KMS-11 (cell line): ENCODE data around the gene UBE2E2.

ENCODE experiments used
- H2AFZ ChIP-seq: fragments of 200-600 bp; sonication (generic); 2 replicates; pipeline ENCODE4 v1.6.1; 2016; ENCODE audit warnings: antibody characterized with exemption, mixed run types, low read depth
- H3K27ac ChIP-seq: fragments of 200-600 bp; sonication (generic); 2 replicates; pipeline ENCODE4 v1.6.1; 2016; ENCODE audit warnings: mild to moderate bottlenecking, mixed run types
- H3K27me3 ChIP-seq: fragments of 200-600 bp; sonication (generic); 2 replicates; pipeline ENCODE4 v1.6.1; 2017; ENCODE audit warnings: mild to moderate bottlenecking, low read depth, mixed run types, moderate library complexity; ENCODE audit not compliant: insufficient read depth
- H3K36me3 ChIP-seq: fragments of 200-600 bp; sonication (generic); 2 replicates; pipeline ENCODE4 v1.6.1; 2017; ENCODE audit warnings: mild to moderate bottlenecking, mixed run types; ENCODE audit not compliant: insufficient read depth
- H3K4me1 ChIP-seq: fragments of 200-600 bp; sonication (generic); 2 replicates; pipeline ENCODE4 v1.6.1; 2016; ENCODE audit warnings: mild to moderate bottlenecking, low read depth, mixed run types; ENCODE audit not compliant: poor library complexity, severe bottlenecking
- H3K4me2 ChIP-seq: fragments of 200-600 bp; sonication (generic); 2 replicates; pipeline ENCODE4 v1.7.0; 2016; ENCODE audit warnings: mild to moderate bottlenecking, mixed run types
- H3K4me3 ChIP-seq: fragments of 200-600 bp; sonication (generic); IDR thresholded peaks from 2 replicates; pipeline ENCODE4 v1.6.1; 2017; ENCODE audit warnings: low read depth, low read length, mixed read lengths; ENCODE audit not compliant: insufficient read depth
- H3K79me2 ChIP-seq: fragments of 200-600 bp; sonication (generic); 2 replicates; pipeline ENCODE4 v1.6.1; 2016; ENCODE audit warnings: low read depth, mixed run types; ENCODE audit not compliant: insufficient read depth
- H3K9ac ChIP-seq: fragments of 200-600 bp; sonication (generic); 2 replicates; pipeline ENCODE4 v1.6.1; 2016; ENCODE audit warnings: mild to moderate bottlenecking, mixed run types
- H4K20me1 ChIP-seq: fragments of 200-600 bp; sonication (generic); 2 replicates; pipeline ENCODE4 v1.6.1; 2016; ENCODE audit warnings: mild to moderate bottlenecking, mixed run types; ENCODE audit not compliant: insufficient read depth
- TF ChIP-seq, protein P1 (sequence below): fragments of 200-600 bp; sonication (generic); conservative IDR thresholded peaks from 2 replicates; pipeline ENCODE4 v1.6.1; 2017; ENCODE audit warnings: low read depth, mild to moderate bottlenecking, antibody characterized with exemption, low read length, moderate library complexity, mixed read lengths

UBE2E2 gene

DNA sequence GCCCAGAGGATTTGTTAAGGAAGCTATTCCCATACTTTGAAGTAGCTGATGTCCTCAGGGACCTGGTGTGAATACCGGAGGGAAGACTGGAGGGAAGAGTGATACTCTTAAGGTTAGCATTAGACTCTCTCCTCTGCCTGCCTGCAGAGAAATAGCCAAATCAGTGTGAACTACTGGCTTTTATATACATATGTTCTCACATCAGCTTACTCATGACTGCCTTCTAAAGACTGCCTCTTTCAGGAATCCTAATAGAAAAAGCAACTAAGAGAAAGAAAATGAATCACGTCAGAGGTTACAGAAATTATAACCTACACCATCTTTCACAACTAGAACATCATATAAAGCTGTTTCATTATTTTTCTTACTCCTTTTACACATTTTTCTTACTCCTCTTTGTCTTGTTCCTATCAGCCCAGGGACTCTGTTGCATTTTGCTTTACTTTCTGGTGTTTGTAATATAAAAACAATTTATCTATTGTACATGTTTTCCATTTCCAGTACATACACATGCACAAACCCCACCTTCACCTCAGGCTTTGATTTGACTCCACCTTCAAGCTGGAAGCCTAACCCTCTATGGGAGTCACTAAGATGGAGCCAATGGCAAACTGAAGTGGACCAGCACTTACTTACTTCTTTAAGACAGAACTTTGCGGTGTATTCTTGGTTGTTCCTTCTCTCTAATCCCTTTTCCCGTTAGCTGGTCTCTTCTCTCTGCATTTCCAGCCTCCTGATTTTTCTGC is 345.0 kb downstream of the UBE2E2 start:
- Histone ChIP-seq H2AFZ (no peak overlapping the region), H4K20me1 (no peaks in the 10 kb centered on the region), H3K36me3 (no peaks in the 10 kb centered on the region), H3K4me2 (no peak overlapping the region), H3K4me1 (peaks cover under 1% of the 10 kb centered on the region), H3K9ac (no peak overlapping the region), H3K27me3 (no peaks in the 10 kb centered on the region), H3K4me3 (no peak overlapping the region), H3K27ac (no peak overlapping the region), H3K79me2 (no peaks in the 10 kb centered on the region)
- TF ChIP-seq, protein P1, sequence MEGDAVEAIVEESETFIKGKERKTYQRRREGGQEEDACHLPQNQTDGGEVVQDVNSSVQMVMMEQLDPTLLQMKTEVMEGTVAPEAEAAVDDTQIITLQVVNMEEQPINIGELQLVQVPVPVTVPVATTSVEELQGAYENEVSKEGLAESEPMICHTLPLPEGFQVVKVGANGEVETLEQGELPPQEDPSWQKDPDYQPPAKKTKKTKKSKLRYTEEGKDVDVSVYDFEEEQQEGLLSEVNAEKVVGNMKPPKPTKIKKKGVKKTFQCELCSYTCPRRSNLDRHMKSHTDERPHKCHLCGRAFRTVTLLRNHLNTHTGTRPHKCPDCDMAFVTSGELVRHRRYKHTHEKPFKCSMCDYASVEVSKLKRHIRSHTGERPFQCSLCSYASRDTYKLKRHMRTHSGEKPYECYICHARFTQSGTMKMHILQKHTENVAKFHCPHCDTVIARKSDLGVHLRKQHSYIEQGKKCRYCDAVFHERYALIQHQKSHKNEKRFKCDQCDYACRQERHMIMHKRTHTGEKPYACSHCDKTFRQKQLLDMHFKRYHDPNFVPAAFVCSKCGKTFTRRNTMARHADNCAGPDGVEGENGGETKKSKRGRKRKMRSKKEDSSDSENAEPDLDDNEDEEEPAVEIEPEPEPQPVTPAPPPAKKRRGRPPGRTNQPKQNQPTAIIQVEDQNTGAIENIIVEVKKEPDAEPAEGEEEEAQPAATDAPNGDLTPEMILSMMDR: no peak

DNA sequence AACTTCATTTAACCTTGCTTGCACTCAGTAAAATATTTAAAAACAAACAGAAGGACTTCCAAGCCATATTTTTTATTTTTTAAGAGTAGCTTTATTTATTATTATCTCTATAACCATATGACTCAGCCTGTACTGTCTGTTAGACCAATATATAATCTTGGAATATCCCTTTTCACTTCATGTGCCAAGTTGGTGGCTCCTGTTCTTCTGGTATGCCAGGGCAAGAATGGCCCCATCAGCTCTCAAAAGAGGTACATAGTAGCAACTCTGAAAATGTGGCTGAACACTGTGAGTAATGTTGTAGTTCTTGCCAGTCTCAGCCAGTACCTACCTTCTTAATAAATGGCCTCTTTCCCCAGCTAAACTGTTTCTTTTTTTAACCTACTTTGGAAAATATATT is 345.6 kb downstream of the UBE2E2 start:
- TF ChIP-seq, protein P1: no peak
- Histone ChIP-seq H3K79me2 (no peaks in the 10 kb centered on the region), H3K4me2 (no peak overlapping the region), H3K4me1 (peaks cover 5% of the 10 kb centered on the region), H2AFZ (no peak overlapping the region), H3K27me3 (no peaks in the 10 kb centered on the region), H3K27ac (no peak overlapping the region), H3K9ac (no peak overlapping the region), H4K20me1 (no peaks in the 10 kb centered on the region), H3K4me3 (no peak overlapping the region), H3K36me3 (no peaks in the 10 kb centered on the region)

DNA sequence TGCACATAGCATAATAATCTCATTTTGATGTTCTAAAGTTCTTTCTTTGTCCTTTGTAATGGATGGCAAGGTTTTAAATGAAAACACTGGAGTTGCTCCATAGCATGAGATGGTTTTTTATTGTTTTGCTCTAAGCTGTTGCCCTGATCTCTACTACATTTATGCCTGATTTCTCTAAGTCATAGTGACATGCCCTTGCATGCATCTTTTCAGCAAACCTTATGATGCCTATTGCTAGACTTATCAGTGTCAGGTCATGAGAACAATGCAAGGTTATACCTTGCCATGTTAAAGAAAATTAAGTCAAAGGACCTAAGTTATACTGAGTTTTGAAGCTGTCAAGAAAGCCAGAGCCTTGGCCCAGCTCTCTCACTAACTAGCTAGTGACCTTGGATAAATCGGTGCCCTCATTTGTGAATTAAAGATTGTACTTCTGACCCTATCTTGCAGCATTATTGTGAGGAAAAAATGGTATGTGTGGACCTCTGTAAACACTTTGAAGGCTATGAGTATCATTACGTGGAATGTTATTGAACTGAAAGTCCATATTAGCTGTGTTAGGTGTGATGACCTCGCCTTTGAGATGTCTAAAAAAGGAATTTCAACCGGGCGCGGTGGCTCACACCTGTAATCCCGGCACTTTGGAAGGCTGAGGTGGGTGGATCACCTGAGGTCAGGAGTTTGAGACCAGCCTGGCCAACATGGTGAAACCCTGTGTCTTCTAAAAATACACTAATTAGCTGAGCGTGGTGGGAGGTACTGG is 346.2 kb downstream of the UBE2E2 start:
- H3K4me3 ChIP-seq: no peak overlapping the region
- H3K27ac ChIP-seq: no peak overlapping the region

DNA sequence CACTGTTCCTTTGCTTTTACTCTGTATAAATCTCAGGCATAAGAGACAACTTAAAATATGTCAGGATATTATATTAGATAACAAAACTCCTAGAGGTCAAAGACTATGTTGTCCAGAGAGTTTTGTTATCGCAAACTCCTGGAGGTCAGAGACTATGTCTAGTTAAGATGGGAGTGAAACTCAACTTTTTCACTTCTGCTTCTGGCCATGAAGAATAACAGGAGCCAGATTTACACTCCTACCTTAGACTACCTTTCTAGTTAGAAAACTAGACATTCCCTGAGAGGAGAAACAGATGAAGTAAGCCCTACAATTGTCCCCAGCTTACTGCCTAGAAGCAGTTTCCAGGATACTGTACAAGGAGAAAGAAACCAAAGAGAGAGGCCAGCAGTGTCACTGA is 347.3 kb downstream of the UBE2E2 start:
- Histone ChIP-seq H3K4me2 (no peak overlapping the region), H2AFZ (no peak overlapping the region), H3K27ac (no peak overlapping the region), H3K9ac (no peak overlapping the region), H3K4me3 (no peak overlapping the region), H3K36me3 (no peaks in the 10 kb centered on the region), H3K4me1 (peaks cover 5% of the 10 kb centered on the region), H4K20me1 (no peaks in the 10 kb centered on the region), H3K27me3 (no peaks in the 10 kb centered on the region), H3K79me2 (no peaks in the 10 kb centered on the region)
- TF ChIP-seq, protein P1: no peak

More for the DNA sequence above, 346.2 kb downstream of the UBE2E2 start:
- TF ChIP-seq, protein P1: no peak
- H3K36me3 ChIP-seq: no peaks in the 10 kb centered on the region
- peaks cover 5% of the 10 kb centered on the region for H3K4me1 ChIP-seq
- no peak overlapping the region for H3K9ac ChIP-seq
- no peak overlapping the region for H2AFZ ChIP-seq
- H4K20me1 ChIP-seq: no peaks in the 10 kb centered on the region
- no peaks in the 10 kb centered on the region for H3K79me2 ChIP-seq
- H3K4me2 ChIP-seq: no peak overlapping the region
- no peaks in the 10 kb centered on the region for H3K27me3 ChIP-seq
